GM12891 (cell line): ENCODE results near the gene CEP350.

Experiments
- POLR2A ChIP-seq: IDR thresholded peaks from 2 replicates; pipeline ENCODE4 v1.6.1; 2011; ENCODE audit warnings: low read depth, low read length, control low read depth
- POLR2AphosphoS5 ChIP-seq: IDR thresholded peaks from 2 replicates; pipeline ENCODE4 v1.6.1; 2011; ENCODE audit warnings: low read depth, low read length, control low read depth
- SPI1 ChIP-seq: IDR thresholded peaks from 2 replicates; pipeline ENCODE4 v1.6.1; 2011; ENCODE audit warnings: low read depth, low read length, control low read depth

DNA sequence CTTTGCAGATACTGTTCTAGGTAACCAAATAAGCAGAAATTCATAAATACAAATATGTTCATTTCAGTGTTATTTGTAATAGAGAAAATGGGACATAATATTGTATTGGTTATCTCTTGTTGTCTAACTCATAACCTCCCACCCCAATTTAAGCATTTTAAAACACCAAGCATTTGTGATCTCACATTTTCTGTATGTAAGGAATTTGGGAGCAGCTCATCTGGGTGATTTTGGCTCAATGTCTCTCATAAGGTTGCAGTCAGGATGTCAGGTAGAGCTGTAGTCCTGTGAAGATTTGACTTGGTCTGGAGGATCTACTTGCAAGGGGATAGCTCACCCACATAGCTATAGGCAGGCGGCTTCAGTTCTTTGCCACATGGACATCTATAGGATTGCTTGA, 29.5 kb downstream of the CEP350 start:
- TF ChIP-seq POLR2A (no peak), SPI1 (no peak), POLR2AphosphoS5 (no peak)
